Measurements from ENCODE around the gene DLG5.

GRCh38 chr10:77780180-77780579 lies 146.4 kb downstream of the DLG5 start:
- TF ChIP-seq CTCF (IDR thresholded peaks at IDR 0.05) (no peak), POLR2A (IDR thresholded peaks at IDR 0.05) (no peak)

Data from thyroid gland (tissue), 4 donors.